Parathyroid adenoma (tissue), 2 donors: ENCODE data around the gene LRRC8B.

Experiments used
- H2AFZ ChIP-seq: fragments of 300-600 bp; sonication (generic); one replicate; pipeline ENCODE4 v1.7.0; 2017; ENCODE audit warnings: antibody characterized with exemption, mild to moderate bottlenecking
- H3K27ac ChIP-seq: fragments of 300-600 bp; sonication (generic); one replicate; pipeline ENCODE4 v1.7.0; 2017
- H3K27me3 ChIP-seq: fragments of 300-600 bp; sonication (generic); one replicate; pipeline ENCODE4 v1.7.0; 2017; ENCODE audit warnings: low read length; ENCODE audit not compliant: control insufficient read depth, insufficient read depth
- H3K36me3 ChIP-seq: fragments of 300-600 bp; sonication (generic); one replicate; pipeline ENCODE4 v1.7.0; 2017; ENCODE audit warnings: low read length; ENCODE audit not compliant: control insufficient read depth, insufficient read depth
- H3K4me1 ChIP-seq: fragments of 300-600 bp; sonication (generic); one replicate; pipeline ENCODE4 v1.7.0; 2017; ENCODE audit warnings: control low read depth
- H3K4me2 ChIP-seq: fragments of 300-600 bp; sonication (generic); one replicate; pipeline ENCODE4 v1.7.0; 2017; ENCODE audit warnings: low read length
- H3K4me3 ChIP-seq: fragments of 300-600 bp; sonication (generic); one replicate; pipeline ENCODE4 v1.7.0; 2017; ENCODE audit warnings: low read depth, low read length
- H3K79me2 ChIP-seq: fragments of 300-600 bp; sonication (generic); one replicate; pipeline ENCODE4 v1.7.0; 2017; ENCODE audit warnings: control low read depth
- H3K9ac ChIP-seq: fragments of 300-600 bp; sonication (generic); one replicate; pipeline ENCODE4 v1.7.0; 2017; ENCODE audit warnings: mild to moderate bottlenecking
- H3K9me3 ChIP-seq: fragments of 300-600 bp; sonication (generic); one replicate; pipeline ENCODE4 v1.7.0; 2017; ENCODE audit warnings: low read length; ENCODE audit not compliant: control insufficient read depth
- TF ChIP-seq, protein P1 (sequence below): fragments of 300-600 bp; sonication (generic); IDR thresholded peaks from one replicate; pipeline ENCODE4 v1.7.0; 2017; ENCODE audit warnings: antibody characterized with exemption, mild to moderate bottlenecking
- donor health status: primary hyperparathyroidism.

Gene LRRC8B

DNA sequence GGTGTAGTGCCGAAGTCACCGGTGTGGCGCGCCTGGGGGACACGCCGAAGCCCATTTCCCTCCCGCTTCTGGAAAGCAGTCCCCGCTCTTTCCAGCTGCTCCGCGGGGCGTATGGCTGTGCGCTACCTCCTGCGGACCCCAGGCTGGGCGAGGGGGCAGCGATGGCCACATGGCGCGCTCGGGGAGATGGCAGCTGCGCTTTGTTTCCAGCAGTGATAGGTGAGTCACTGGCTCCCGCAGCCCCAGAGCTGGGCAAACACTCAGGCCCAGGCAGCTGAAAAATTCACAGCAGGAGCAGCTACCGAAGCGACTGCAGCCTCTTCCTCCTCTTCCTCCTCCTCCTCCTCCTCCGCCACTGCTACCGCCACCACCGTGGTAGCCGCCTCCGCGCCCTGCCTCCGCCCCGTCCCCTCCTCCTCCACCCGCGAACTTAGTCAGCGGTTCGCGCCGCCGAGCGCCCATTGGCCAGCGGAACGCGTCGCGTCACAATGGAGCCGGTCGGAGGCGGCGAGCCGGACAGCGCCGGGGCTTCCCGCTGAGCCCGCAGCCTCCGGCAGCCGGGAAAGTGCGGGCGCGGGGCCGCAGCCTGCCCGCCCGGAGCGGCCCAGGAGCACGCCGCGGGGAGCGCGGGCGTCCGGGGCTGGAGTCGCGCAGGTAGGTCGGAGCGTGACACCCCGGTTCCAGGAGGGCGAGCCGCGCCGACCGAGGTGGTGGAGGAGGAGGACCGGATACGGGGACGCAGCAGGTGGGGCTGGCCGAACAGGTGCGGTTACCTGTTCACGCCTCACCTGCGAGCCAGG is at the start of gene LRRC8B:
Gene LRRC8B, plus strand, starts transcription at position 461 of the 800 bp plus-strand sequence. CDS start 57,822 bp downstream, outside the sequence.
- peak within 1 kb of the TSS; percentile 91 for H3K4me2 ChIP-seq
- TF ChIP-seq, protein P1, sequence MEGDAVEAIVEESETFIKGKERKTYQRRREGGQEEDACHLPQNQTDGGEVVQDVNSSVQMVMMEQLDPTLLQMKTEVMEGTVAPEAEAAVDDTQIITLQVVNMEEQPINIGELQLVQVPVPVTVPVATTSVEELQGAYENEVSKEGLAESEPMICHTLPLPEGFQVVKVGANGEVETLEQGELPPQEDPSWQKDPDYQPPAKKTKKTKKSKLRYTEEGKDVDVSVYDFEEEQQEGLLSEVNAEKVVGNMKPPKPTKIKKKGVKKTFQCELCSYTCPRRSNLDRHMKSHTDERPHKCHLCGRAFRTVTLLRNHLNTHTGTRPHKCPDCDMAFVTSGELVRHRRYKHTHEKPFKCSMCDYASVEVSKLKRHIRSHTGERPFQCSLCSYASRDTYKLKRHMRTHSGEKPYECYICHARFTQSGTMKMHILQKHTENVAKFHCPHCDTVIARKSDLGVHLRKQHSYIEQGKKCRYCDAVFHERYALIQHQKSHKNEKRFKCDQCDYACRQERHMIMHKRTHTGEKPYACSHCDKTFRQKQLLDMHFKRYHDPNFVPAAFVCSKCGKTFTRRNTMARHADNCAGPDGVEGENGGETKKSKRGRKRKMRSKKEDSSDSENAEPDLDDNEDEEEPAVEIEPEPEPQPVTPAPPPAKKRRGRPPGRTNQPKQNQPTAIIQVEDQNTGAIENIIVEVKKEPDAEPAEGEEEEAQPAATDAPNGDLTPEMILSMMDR = no peak
- peak within 1 kb of the TSS; percentile 88 for H3K27ac ChIP-seq
- H3K9me3 ChIP-seq = no peaks in the 10 kb centered on the region
- no peaks in the 10 kb centered on the region for H3K36me3 ChIP-seq
- peak within 1 kb of the TSS; percentile 87 for H3K4me3 ChIP-seq
- H3K27me3 ChIP-seq = no peaks in the 10 kb centered on the region
- H2AFZ ChIP-seq = peak within 1 kb of the TSS; percentile 92
- H3K9ac ChIP-seq = peak within 1 kb of the TSS; percentile 37
- no peaks in the 10 kb centered on the region for H3K4me1 ChIP-seq
- peaks cover 4% of the 10 kb centered on the region for H3K79me2 ChIP-seq

DNA sequence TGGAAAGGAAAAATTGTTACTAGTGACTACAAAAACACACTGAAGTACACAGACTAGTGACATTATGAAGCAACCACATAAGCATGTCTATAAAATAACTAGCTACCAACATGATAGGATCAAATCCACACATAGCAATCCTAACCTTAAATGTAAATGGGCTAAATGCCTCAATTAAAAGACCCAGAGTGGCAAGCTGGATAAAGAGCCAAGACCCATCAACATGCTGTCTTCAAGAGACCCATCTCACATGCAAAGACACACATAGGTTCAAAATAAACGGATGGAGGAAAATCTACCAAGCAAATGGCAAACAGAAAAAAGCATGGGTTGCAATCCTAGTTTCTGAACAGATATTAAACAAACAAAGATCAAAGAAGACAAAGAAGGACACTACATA is 49.4 kb upstream of the LRRC8B start:
- Histone ChIP-seq H3K4me3 (no peak overlapping the region), H3K9me3 (no peaks in the 10 kb centered on the region), H3K27me3 (no peaks in the 10 kb centered on the region), H3K9ac (no peak overlapping the region), H3K4me2 (no peak overlapping the region), H3K79me2 (no peaks in the 10 kb centered on the region), H3K4me1 (no peaks in the 10 kb centered on the region), H3K27ac (no peak overlapping the region), H2AFZ (no peak overlapping the region), H3K36me3 (no peaks in the 10 kb centered on the region)
- TF ChIP-seq, protein P1 = no peak

DNA sequence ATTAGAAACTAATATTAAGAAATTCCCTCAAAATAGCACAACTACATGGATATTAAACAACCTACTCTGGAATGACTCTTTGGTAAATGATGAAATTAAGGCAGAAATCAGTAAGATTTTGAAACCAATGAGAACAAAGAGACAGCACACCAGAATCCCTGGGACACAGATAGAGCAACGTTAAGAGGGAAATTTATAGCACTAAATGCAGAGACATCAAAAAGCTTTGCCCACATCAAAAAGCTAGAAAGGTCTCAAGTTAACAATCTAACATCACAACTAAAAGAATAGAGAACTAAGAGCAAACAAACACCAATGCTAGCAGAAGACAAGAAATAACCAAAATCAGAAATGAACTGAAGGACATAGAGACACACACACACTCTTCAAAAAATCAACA is 48.6 kb upstream of the LRRC8B start:
- TF ChIP-seq, protein P1 = no peak
- Histone ChIP-seq H3K27ac (no peak overlapping the region), H3K4me2 (no peak overlapping the region), H2AFZ (no peak overlapping the region), H3K27me3 (no peaks in the 10 kb centered on the region), H3K9ac (no peak overlapping the region), H3K4me3 (no peak overlapping the region), H3K36me3 (no peaks in the 10 kb centered on the region), H3K4me1 (no peaks in the 10 kb centered on the region), H3K9me3 (no peaks in the 10 kb centered on the region), H3K79me2 (no peaks in the 10 kb centered on the region)

DNA sequence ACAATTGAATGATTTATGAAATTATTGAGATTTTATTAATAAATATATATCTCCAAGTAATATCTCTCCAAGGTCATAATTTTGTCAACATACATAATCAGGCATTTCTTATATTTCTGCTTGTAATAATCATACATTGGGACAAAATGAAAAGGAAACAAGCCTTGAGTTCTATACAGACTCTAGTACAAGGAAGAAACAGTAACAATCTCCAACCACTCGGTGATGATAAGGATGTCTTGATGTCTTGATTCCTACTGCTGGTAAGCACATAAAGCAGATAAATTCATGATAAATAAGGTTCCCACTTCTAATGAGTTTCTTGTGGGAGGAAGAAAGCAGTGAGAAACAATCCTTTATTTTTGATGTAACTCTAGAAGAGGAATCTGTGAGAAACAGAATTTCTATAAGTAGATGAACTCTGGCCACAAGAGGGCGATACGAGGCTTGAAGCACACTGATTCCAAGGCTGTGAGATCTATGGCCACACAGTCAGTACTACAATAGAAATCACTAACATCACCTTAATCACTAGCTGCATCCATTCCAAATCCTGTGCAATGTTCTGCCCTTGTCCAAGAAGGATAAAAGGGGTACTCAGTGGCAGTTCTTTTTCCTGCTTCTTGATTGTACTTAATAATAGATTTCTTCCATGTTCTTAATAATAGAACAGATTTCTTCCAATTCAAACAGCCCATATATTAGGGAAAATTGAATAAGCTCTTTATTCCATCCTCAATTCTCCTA is 41.4 kb upstream of the LRRC8B start:
- no peak overlapping the region for H3K4me2 ChIP-seq
- TF ChIP-seq, protein P1 = peak; percentile 62
- H3K36me3 ChIP-seq = no peaks in the 10 kb centered on the region
- no peaks in the 10 kb centered on the region for H3K79me2 ChIP-seq
- H2AFZ ChIP-seq = no peak overlapping the region
- H3K27ac ChIP-seq = no peak overlapping the region
- H3K4me1 ChIP-seq = no peaks in the 10 kb centered on the region
- no peaks in the 10 kb centered on the region for H3K9me3 ChIP-seq
- no peaks in the 10 kb centered on the region for H3K27me3 ChIP-seq
- no peak overlapping the region for H3K9ac ChIP-seq
- H3K4me3 ChIP-seq = no peak overlapping the region
